Neural cell (in vitro differentiated cells): ENCODE results near the gene CSRNP3.

Experiments
- CTCF ChIP-seq: fragments of 450-650 bp; IDR thresholded peaks from 2 replicates; pipeline ENCODE4 v1.5.1; 2014; ENCODE audit warnings: antibody characterized with exemption, mild to moderate bottlenecking, moderate library complexity; ENCODE audit not compliant: poor library complexity, severe bottlenecking
- EZH2 ChIP-seq: fragments of 200-600, 300-800 bp; shearing (Covaris generic), sonication (generic); IDR thresholded peaks from 2 replicates; pipeline ENCODE4 v1.6.1; 2014; ENCODE audit warnings: antibody characterized with exemption, low read length, borderline replicate concordance, mild to moderate bottlenecking; ENCODE audit not compliant: insufficient read depth, poor library complexity, severe bottlenecking
- SMC3 ChIP-seq: fragments of 450-650 bp; conservative IDR thresholded peaks from 2 replicates; pipeline ENCODE4 v1.6.1; 2014; ENCODE audit warnings: antibody characterized with exemption, mild to moderate bottlenecking, moderate library complexity; ENCODE audit not compliant: poor library complexity
- TAF1 ChIP-seq: IDR thresholded peaks from 2 replicates; pipeline ENCODE4 v1.6.1; 2012; ENCODE audit warnings: low read depth

- TF ChIP-seq CTCF (no peak), TAF1 (no peak), EZH2 (no peak), SMC3 (no peak)
Measured at GRCh38 chr2:165436559-165436958, 32.9 kb upstream of the CSRNP3 start.
